HepG2 (cell line): Measurements from ENCODE around the gene PPP4R2. TPM values are rescaled to one million over a fixed set of nuclear protein-coding genes. Genes with fewer than 3 reads are reported as not detected.
A peak's percentile ranks its signal among the peaks of the same experiment; 100 is the strongest.

Experiments
- ATAC-seq: fragments of 200-7000 bp; cut with Tn5 transposase; 3 replicates; pipeline ENCODE4 v1.9.1; 2020; ENCODE audit warnings: mild to moderate bottlenecking, moderate library complexity
- BruUV-seq: library from RNA; stranded (reverse); fragments of 400-500 nt; replicated peaks from 2 replicates; lab custom pipeline; 2021; lab: Mats Ljungman, UMichigan
- CTCF ChIA-PET: fragments of 300-600 bp; formaldehyde crosslinking; extraction: SDS; loops from one replicate; lab custom pipeline; 2021; ENCODE audit warnings: low total read pairs, inconsistent platforms, low intra/inter-chr PET ratio; lab: Yijun Ruan, JAX
- POLR2A ChIA-PET: fragments of 350-600 bp; sonication (Branson Sonifier 250); formaldehyde crosslinking; loops from one replicate; lab custom pipeline; 2020; ENCODE audit warnings: antibody characterized with exemption, inconsistent platforms; lab: Yijun Ruan, JAX
- DNase-seq: peaks from one replicate; pipeline ENCODE4 v3.0.0-alpha.2; 2015; ENCODE audit warnings: low spot score
- FAIRE-seq: peaks from 3 replicates; lab custom pipeline; 2011; peaks lifted over from hg19 to GRCh38; lab: Jason Lieb, UNC
- H2AFZ ChIP-seq: one replicate; pipeline ENCODE4 v1.6.1; 2011; ENCODE audit warnings: low read length, inconsistent platforms
- H3K27ac ChIP-seq: fragments of 300-600 bp; 3 replicates; pipeline ENCODE4 v1.8.0; 2011; ENCODE audit warnings: mixed run types, mild to moderate bottlenecking, mixed read lengths, low read length, inconsistent platforms; ENCODE audit not compliant: insufficient read depth; ENCODE audit errors: extremely low read length
- H3K27me3 ChIP-seq, 2 experiments: fragments of 200-600 bp in 1 of 2; 2 replicates in 1 of 2; 3 replicates in 1 of 2; pipeline versions ENCODE4 v1.6.0 to v1.8.0; 2011; ENCODE audit warnings: low read length in 2 of 2, mild to moderate bottlenecking in 2 of 2, moderate library complexity in 2 of 2, inconsistent platforms in 1 of 2; ENCODE audit not compliant: insufficient read depth in 2 of 2, control insufficient read depth in 1 of 2
- H3K36me3 ChIP-seq, 2 experiments: fragments of 200-600 bp in 1 of 2; replicated peaks in 1 of 2; 2 replicates in 1 of 2; 3 replicates in 1 of 2; pipeline versions ENCODE4 v1.5.1 to v1.8.0; 2011; ENCODE audit warnings: low read length in 2 of 2, inconsistent platforms in 1 of 2; ENCODE audit not compliant: insufficient read depth in 2 of 2, control insufficient read depth in 1 of 2
- H3K4me1 ChIP-seq: 2 replicates; pipeline ENCODE4 v1.5.1; 2012; ENCODE audit warnings: low read length, inconsistent platforms; ENCODE audit not compliant: insufficient read depth
- H3K4me2 ChIP-seq: 2 replicates; pipeline ENCODE4 v1.6.0; 2011; ENCODE audit warnings: low read depth, low read length, inconsistent platforms
- H3K4me3 ChIP-seq, 3 experiments: fragments of 200-600 bp in 1 of 3; sonication (generic), shearing (Covaris generic) in 1 of 3; replicated peaks in 1 of 3; 2 replicates each; pipeline ENCODE4 v1.5.1; 2011 to 2016; ENCODE audit warnings: low read length in 3 of 3, inconsistent platforms in 2 of 3, low read depth in 2 of 3, mild to moderate bottlenecking in 2 of 3, control low read depth in 1 of 3, mixed read lengths in 1 of 3; ENCODE audit not compliant: insufficient read depth in 1 of 3
- H3K79me2 ChIP-seq: one replicate; pipeline ENCODE4 v1.6.1; 2011; ENCODE audit warnings: low read length, inconsistent platforms; ENCODE audit not compliant: insufficient read depth
- H3K9ac ChIP-seq: 2 replicates; pipeline ENCODE4 v1.6.0; 2011; ENCODE audit warnings: mild to moderate bottlenecking, low read depth, low read length, inconsistent platforms; ENCODE audit not compliant: insufficient read depth
- H3K9me3 ChIP-seq: 2 replicates; pipeline ENCODE4 v1.5.1; 2012; ENCODE audit warnings: mild to moderate bottlenecking, low read length
- H4K20me1 ChIP-seq: 2 replicates; pipeline ENCODE4 v1.6.0; 2011; ENCODE audit warnings: inconsistent platforms, mild to moderate bottlenecking, low read length, moderate library complexity; ENCODE audit not compliant: insufficient read depth
- ATF7 ChIP-seq, 2 experiments: fragments of 450-650 bp in 1 of 2; sonication (generic) in 1 of 2; formaldehyde crosslinking in 1 of 2; IDR thresholded peaks; 2 replicates each; pipeline versions ENCODE4 v1.4.0 to v1.6.1; 2016 to 2020; ENCODE audit warnings: antibody characterized with exemption in 1 of 2, mild to moderate bottlenecking in 1 of 2, missing genetic modification reagents in 1 of 2
- ZBTB38 ChIP-seq: sonication (generic); formaldehyde crosslinking; IDR thresholded peaks from 2 replicates; pipeline ENCODE4 v1.5.1; 2020; ENCODE audit warnings: mild to moderate bottlenecking, missing genetic modification reagents
- ZMYM2 ChIP-seq: sonication (generic); formaldehyde crosslinking; IDR thresholded peaks from 2 replicates; pipeline ENCODE4 v1.8.0; 2022; ENCODE audit warnings: mild to moderate bottlenecking, missing genetic modification reagents
- ZNF709 ChIP-seq: sonication (generic); formaldehyde crosslinking; IDR thresholded peaks from 2 replicates; pipeline ENCODE4 v1.5.0; 2020; ENCODE audit warnings: mild to moderate bottlenecking, missing genetic modification reagents
- WGBS: methylation state at CpG from one replicate; pipeline ENCODE4 v1.1.6; 2017; ENCODE audit warnings: low lambda C conversion rate; 5-methylcytosine and 5-hydroxymethylcytosine counted together
- in situ Hi-C: cut with HindIII; loops from 2 replicates; pipeline ENCODE4 v1.10.0; 2017; ENCODE audit warnings: low pct_unique_long_range_greater_than_20kb; ENCODE audit not compliant: extremely low pct_ligation_motif_present
- intact Hi-C: fragments of 100-400 bp; cut with micrococcal nuclease; formaldehyde crosslinking; loops from one replicate; pipeline ENCODE4 v1.10.0; 2022; ENCODE audit not compliant: unreplicated experiment
- polyA plus RNA-seq, 8 experiments: library from polyadenylated mRNA; depleted of rRNA in 3 of 8; stranded (reverse) in 7 of 8; unstranded in 1 of 8; fragments of >200 nt; fragmentation: Illumina TruSeq in 4 of 8; extraction: Trizol in 4 of 8; gene quantifications; 2 replicates each; pipeline versions ENCODE4 v1.2.1 to v1.2.3, GENCODE V29; 2011 to 2016; ENCODE audit warnings: low read depth in 4 of 8, missing spikeins in 1 of 8, mixed read lengths in 1 of 8; ENCODE audit not compliant: insufficient read depth in 1 of 8
- total RNA-seq, 5 experiments: library from RNA; depleted of rRNA; stranded (reverse); fragments of >200 nt; fragmentation: Illumina TruSeq; extraction: Trizol; gene quantifications; 2 replicates each; pipeline ENCODE4 v1.2.3, GENCODE V29; 2016; ENCODE audit warnings: low read depth in 1 of 5

The PPP4R2 gene
- total and polyA plus RNA-seq, 2 of the 13 experiments (the other 11 are each of a cell fraction or from before 2014, with no cell fraction given) = 22.3 to 161 TPM

GRCh38 chr3:72976281-72976741 is 20.3 kb upstream of the PPP4R2 start (continued):
- no peak for TF ChIP-seq ZBTB38 (CRISPR knock-in tag)
- TF ChIP-seq ZMYM2 (CRISPR knock-in tag) = no peak

GRCh38 chr3:72977060-72977808 is 19.4 kb upstream of the PPP4R2 start:
- TF ChIP-seq ATF7 (IDR thresholded peaks at IDR 0.05) (peak; percentile 80), ATF7 (CRISPR knock-in tag; IDR thresholded peaks at IDR 0.05) (no peak), ZNF709 (CRISPR knock-in tag) (no peak)
- FAIRE-seq = no peak
- Histone ChIP-seq H3K36me3 (no peaks in the 10 kb centered on the region), H3K79me2 (no peaks in the 10 kb centered on the region), H4K20me1 (no peaks in the 10 kb centered on the region), H2AFZ (no peak overlapping the region), H3K4me3 (no peak overlapping the region), H3K9ac (no peak overlapping the region), H3K27ac (no peak overlapping the region), H3K4me2 (no peak overlapping the region), H3K27me3 (no peaks in the 10 kb centered on the region), H3K4me1 (peaks cover 20% of the 10 kb centered on the region), H3K9me3 (no peaks in the 10 kb centered on the region)
- ChIA-PET CTCF (no interaction called here), POLR2A (interaction anchor here (1.0 kb wide), 1 partner anchor 19 kb away, joined by 4 read pairs; the partner anchor contains the start of gene PPP4R2)
- WGBS = 98% methylated on average over 5 of the region's 5 CpGs
- intact Hi-C loops = no loop called here
- BruUV-seq = no TSS peak
- no peak for DNase-seq
- in situ Hi-C loops = no loop called here
- ATAC-seq = no peak
